Measurements from ENCODE around the gene ORAI3.

DNA sequence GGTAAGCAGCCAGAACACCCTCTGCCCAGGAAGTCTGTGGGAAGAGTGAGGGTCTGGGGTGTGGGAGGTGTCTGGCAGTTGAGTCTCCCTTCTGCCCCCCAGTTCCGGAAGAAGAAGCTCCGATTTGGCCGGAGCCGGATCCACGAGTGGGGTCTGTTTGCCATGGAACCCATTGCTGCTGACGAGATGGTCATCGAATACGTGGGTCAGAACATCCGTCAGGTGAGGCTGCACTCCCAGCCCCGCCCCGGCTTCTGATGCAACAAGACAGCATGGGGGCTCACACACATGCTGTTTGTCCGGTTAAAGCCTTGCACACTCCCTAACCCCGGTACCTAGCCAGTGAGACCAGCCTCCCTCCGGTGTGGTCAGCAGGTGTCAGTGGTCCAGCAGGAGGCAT, 32.1 kb downstream of the ORAI3 start:
- TF ChIP-seq CTCF (CRISPR knock-in tag; IDR thresholded peaks at IDR 0.05) (no peak), PATZ1 (CRISPR knock-in tag; IDR thresholded peaks at IDR 0.05) (no peak), REST (IDR thresholded peaks at IDR 0.05; ENCODE audit: borderline replicate concordance in 1 of 2, low read depth in 1 of 2, low read length in 2 of 2) (no peak), BRF2 (CRISPR knock-in tag; IDR thresholded peaks at IDR 0.05) (no peak), ZZZ3 (CRISPR knock-in tag; IDR thresholded peaks at IDR 0.05; ENCODE audit: borderline replicate concordance) (no peak), POLR2AphosphoS5 (IDR thresholded peaks at IDR 0.05; ENCODE audit: low read depth, low read length) (no peak), KMT2A (CRISPR knock-in tag; IDR thresholded peaks at IDR 0.05) (no peak), ZBTB7A (CRISPR knock-in tag; IDR thresholded peaks at IDR 0.05) (no peak), ZFP36L1 (CRISPR knock-in tag; IDR thresholded peaks at IDR 0.05) (no peak), POLR2A (IDR thresholded peaks at IDR 0.05; ENCODE audit: insufficient read depth in 1 of 2, low read depth in 2 of 2, low read length in 2 of 2) (no peak), GLI4 (CRISPR knock-in tag; IDR thresholded peaks at IDR 0.05; ENCODE audit: borderline replicate concordance) (no peak), CHD2 (IDR thresholded peaks at IDR 0.05; ENCODE audit: low read depth, low read length) (no peak)
- TF ChIP-seq, protein P1, sequence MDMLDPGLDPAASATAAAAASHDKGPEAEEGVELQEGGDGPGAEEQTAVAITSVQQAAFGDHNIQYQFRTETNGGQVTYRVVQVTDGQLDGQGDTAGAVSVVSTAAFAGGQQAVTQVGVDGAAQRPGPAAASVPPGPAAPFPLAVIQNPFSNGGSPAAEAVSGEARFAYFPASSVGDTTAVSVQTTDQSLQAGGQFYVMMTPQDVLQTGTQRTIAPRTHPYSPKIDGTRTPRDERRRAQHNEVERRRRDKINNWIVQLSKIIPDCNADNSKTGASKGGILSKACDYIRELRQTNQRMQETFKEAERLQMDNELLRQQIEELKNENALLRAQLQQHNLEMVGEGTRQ (IDR thresholded peaks at IDR 0.05; ENCODE audit: low read depth, low read length): no peak
- TF ChIP-seq, protein P1 (CRISPR knock-in tag; IDR thresholded peaks at IDR 0.05; ENCODE audit: borderline replicate concordance): no peak
